Sigmoid colon (tissue), 4 donors: ENCODE measurements around the gene NOTCH1.

ENCODE experiments used
- CTCF ChIP-seq, 4 experiments: fragments of 450-650 bp in 3 of 4; fragments of 200-600 bp in 1 of 4; IDR thresholded peaks; one replicate each; pipeline ENCODE4 v1.5.1; 2016 to 2019; ENCODE audit warnings: antibody characterized with exemption in 4 of 4, mild to moderate bottlenecking in 3 of 4, moderate library complexity in 2 of 4
- EP300 ChIP-seq, 4 donors: sonication (generic); formaldehyde crosslinking; IDR thresholded peaks; one replicate each; pipeline ENCODE4 v1.6.1; 2017; ENCODE audit warnings: antibody characterized with exemption in 4 of 4
- POLR2A ChIP-seq, 2 donors: fragments of 450-650 bp; IDR thresholded peaks; one replicate each; pipeline ENCODE4 v1.6.1; 2016; ENCODE audit warnings: antibody characterized with exemption in 2 of 2, mild to moderate bottlenecking in 2 of 2, moderate library complexity in 2 of 2
- POLR2AphosphoS5 ChIP-seq, 4 donors: sonication (generic); formaldehyde crosslinking; IDR thresholded peaks; one replicate each; pipeline ENCODE4 v1.6.1; 2017; ENCODE audit warnings: antibody characterized with exemption in 4 of 4

GRCh38 chr9:136471802-136472487 lies 73.9 kb downstream of the NOTCH1 start:
- TF ChIP-seq CTCF (IDR thresholded peaks at IDR 0.05): no peak
- no peak for TF ChIP-seq POLR2A (IDR thresholded peaks at IDR 0.05)
- no peak for TF ChIP-seq EP300 (IDR thresholded peaks at IDR 0.05)
- TF ChIP-seq POLR2AphosphoS5 (IDR thresholded peaks at IDR 0.05): no peak
